Transverse colon (tissue), 4 donors: ENCODE results near the gene MT1E. TPM values are rescaled to one million over a fixed set of nuclear protein-coding genes. Genes with fewer than 3 reads are reported as not detected.

Source experiments
- DNase-seq: peaks from one replicate; pipeline ENCODE4 v3.0.0-alpha.2; 2019
- H3K27ac ChIP-seq, 4 donors: fragments of 200-600 bp; sonication (generic); 2 replicates each; pipeline ENCODE4 v1.5.1; 2016 to 2018; ENCODE audit warnings: inconsistent platforms in 4 of 4
- H3K27me3 ChIP-seq: fragments of 200-600 bp; sonication (generic); 2 replicates; pipeline ENCODE4 v1.5.1; 2017; ENCODE audit warnings: inconsistent platforms
- H3K36me3 ChIP-seq, 4 donors: fragments of 200-600 bp; sonication (generic); 2 replicates each; pipeline ENCODE4 v1.5.1; 2017 to 2019; ENCODE audit warnings: inconsistent platforms in 4 of 4
- H3K4me1 ChIP-seq, 4 donors: fragments of 200-600 bp; sonication (generic); 2 replicates each; pipeline ENCODE4 v1.5.1; 2017 to 2020; ENCODE audit warnings: inconsistent platforms in 4 of 4
- H3K4me3 ChIP-seq, 4 donors: fragments of 200-600 bp; sonication (generic); 1 replicate in 1 of 4; 2 replicates in 3 of 4; pipeline versions ENCODE4 v1.5.1 to v1.6.1; 2017 to 2019; ENCODE audit warnings: inconsistent platforms in 4 of 4
- H3K9me3 ChIP-seq, 2 donors: fragments of 200-600 bp; sonication (generic); 2 replicates each; pipeline ENCODE4 v1.5.1; 2017 to 2019; ENCODE audit warnings: inconsistent platforms in 2 of 2
- EP300 ChIP-seq: sonication (generic); formaldehyde crosslinking; IDR thresholded peaks from one replicate; pipeline ENCODE4 v1.6.1; 2017; ENCODE audit warnings: antibody characterized with exemption, low read depth
- POLR2A ChIP-seq: fragments of 450-650 bp; IDR thresholded peaks from one replicate; pipeline ENCODE4 v1.6.1; 2016; ENCODE audit warnings: antibody characterized with exemption, mild to moderate bottlenecking, moderate library complexity
- POLR2AphosphoS5 ChIP-seq, 3 donors: sonication (generic); formaldehyde crosslinking; IDR thresholded peaks; one replicate each; pipeline ENCODE4 v1.6.1; 2016; ENCODE audit warnings: antibody characterized with exemption in 3 of 3
- WGBS, 2 donors: methylation state at CpG; one replicate each; pipeline ENCODE4 v1.1.5; 2018; ENCODE audit warnings: low coverage in 1 of 2; 5-methylcytosine and 5-hydroxymethylcytosine counted together
- in situ Hi-C, 4 donors: fragments of 200-750 bp; cut with MboI; loops; one replicate each; pipeline versions ENCODE4 v1.15.0 to v1.15.1; 2017; ENCODE audit warnings: low sequenced_read_pairs in 3 of 4, low pct_ligation_motif_present in 1 of 4, low pct_unique_long_range_greater_than_20kb in 1 of 4
- intact Hi-C: fragments of 100-400 bp; cut with DNase I; formaldehyde crosslinking; loops from one replicate; pipeline ENCODE4 v1.15.1; 2023; ENCODE audit warnings: low total_unique reads
- total RNA-seq, 4 donors: library from RNA; depleted of rRNA; stranded (reverse); fragments of >200 nt; gene quantifications; one replicate each; pipeline ENCODE4 v1.1.0, GENCODE V29; 2016
- TF ChIP-seq, protein P1 (sequence below), 5 experiments: fragments of 200-600 bp in 3 of 5; fragments of 450-650 bp in 2 of 5; sonication (generic) in 3 of 5; IDR thresholded peaks; 1 replicate in 2 of 5; 2 replicates in 3 of 5; pipeline ENCODE4 v1.5.1; 2016 to 2017; ENCODE audit warnings: antibody characterized with exemption in 5 of 5, inconsistent platforms in 3 of 5, mild to moderate bottlenecking in 2 of 5, moderate library complexity in 1 of 5

The MT1E gene
- total RNA-seq, 4 donors from 2014 or later, result 109 to 1,058 (median 257) TPM

DNA sequence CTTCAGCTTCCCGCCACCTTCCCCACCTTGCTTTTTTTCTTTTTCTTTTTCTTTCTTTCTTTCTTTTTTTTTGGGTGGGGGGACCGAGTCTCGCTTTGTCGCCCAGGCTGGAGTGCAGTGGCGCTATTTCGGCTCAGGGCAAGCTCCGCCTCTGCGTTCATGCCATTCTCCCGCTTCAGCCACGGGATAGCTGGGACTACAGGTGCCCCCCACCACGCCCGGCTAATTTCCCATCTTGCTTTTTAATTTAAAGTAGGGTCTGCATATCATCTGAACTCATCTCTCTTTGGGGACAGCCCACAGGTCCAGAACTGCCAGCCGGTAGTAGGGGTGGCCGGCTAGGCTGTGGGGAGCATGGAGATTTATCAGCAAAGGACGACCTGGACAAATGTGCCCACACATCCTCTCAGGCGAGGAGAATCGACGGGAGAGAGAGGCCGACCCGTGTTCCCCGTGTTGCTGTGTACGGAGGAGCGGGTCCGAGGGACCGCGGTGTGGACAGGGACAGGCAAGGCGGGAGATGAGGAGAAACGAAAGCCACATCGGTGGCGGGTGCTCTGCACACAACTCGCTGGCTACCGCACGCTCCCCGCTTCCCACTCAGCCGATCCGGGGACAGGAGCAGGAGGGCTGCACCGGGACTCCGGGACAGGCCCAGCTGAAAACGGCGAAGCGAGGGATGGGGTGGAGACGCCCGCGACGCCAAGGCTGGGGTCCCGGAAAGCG lies 9.3 kb downstream of the MT1E start:
- intact Hi-C loops, result no loop called here

DNA sequence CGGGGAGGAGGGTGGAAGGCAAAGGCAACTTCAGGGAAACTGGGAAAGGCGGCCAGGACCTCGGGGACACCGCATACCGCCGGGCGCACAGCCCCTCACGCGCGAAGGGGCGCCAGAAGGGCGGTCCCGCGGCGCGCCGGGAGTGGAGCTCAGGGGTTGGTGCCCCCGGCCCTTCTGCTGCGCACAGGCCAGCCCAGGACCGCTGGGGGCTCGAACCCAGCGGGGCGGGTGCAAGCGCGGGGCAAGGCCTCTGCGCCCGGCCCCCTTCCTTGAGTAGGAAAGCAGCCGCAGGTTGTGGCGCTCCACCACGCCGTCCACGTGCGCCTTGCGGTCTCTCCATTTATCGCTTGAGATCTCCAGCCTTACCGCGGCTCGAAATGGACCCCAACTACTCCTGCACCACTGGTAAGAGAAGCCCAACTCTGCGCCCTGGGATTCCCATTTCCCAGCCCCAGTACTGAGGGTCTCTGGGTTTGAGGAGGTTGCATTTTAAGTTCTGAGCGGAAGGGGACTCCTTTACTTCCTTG lies 9.9 kb downstream of the MT1E start:
- no peaks in the 10 kb centered on the region for H3K36me3 ChIP-seq
- TF ChIP-seq EP300 (no peak), POLR2AphosphoS5 (IDR thresholded peaks at IDR 0.05) (no peak), POLR2A (no peak)
- TF ChIP-seq, protein P1, sequence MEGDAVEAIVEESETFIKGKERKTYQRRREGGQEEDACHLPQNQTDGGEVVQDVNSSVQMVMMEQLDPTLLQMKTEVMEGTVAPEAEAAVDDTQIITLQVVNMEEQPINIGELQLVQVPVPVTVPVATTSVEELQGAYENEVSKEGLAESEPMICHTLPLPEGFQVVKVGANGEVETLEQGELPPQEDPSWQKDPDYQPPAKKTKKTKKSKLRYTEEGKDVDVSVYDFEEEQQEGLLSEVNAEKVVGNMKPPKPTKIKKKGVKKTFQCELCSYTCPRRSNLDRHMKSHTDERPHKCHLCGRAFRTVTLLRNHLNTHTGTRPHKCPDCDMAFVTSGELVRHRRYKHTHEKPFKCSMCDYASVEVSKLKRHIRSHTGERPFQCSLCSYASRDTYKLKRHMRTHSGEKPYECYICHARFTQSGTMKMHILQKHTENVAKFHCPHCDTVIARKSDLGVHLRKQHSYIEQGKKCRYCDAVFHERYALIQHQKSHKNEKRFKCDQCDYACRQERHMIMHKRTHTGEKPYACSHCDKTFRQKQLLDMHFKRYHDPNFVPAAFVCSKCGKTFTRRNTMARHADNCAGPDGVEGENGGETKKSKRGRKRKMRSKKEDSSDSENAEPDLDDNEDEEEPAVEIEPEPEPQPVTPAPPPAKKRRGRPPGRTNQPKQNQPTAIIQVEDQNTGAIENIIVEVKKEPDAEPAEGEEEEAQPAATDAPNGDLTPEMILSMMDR (IDR thresholded peaks at IDR 0.05), result no peak
- no peak overlapping the region for H3K27ac ChIP-seq
- peaks cover 84% of the 10 kb centered on the region for H3K27me3 ChIP-seq
- intact Hi-C loops, result no loop called here
- H3K9me3 ChIP-seq, result no peaks in the 10 kb centered on the region
- no peak for DNase-seq
- H3K4me3 ChIP-seq, result peak overlapping the region in 1 of 4 donors; percentile 27
- 28 to 57% methylated on average over 7 to 40 of the region's 40 CpGs for WGBS, 2 donors
- peaks cover 14 to 44% (median 29%) of the 10 kb centered on the region in 4 donors for H3K4me1 ChIP-seq
- in situ Hi-C loops, result no loop called here

More for the DNA sequence above, 9.3 kb downstream of the MT1E start:
- Histone ChIP-seq H3K36me3 (no peaks in the 10 kb centered on the region), H3K4me1 (peaks cover 14 to 44% (median 29%) of the 10 kb centered on the region in 4 donors), H3K9me3 (no peaks in the 10 kb centered on the region), H3K4me3 (peak overlapping the region in 1 of 4 donors; percentile 27), H3K27me3 (peaks cover 81% of the 10 kb centered on the region), H3K27ac (no peak overlapping the region)
- in situ Hi-C loops, result no loop called here
- WGBS, 2 donors, result 43 to 62% methylated on average over 7 to 45 of the region's 47 CpGs
- DNase-seq, result no peak
- TF ChIP-seq, protein P1 (IDR thresholded peaks at IDR 0.05), result no peak
- TF ChIP-seq POLR2A (no peak), POLR2AphosphoS5 (IDR thresholded peaks at IDR 0.05) (no peak), EP300 (no peak)

DNA sequence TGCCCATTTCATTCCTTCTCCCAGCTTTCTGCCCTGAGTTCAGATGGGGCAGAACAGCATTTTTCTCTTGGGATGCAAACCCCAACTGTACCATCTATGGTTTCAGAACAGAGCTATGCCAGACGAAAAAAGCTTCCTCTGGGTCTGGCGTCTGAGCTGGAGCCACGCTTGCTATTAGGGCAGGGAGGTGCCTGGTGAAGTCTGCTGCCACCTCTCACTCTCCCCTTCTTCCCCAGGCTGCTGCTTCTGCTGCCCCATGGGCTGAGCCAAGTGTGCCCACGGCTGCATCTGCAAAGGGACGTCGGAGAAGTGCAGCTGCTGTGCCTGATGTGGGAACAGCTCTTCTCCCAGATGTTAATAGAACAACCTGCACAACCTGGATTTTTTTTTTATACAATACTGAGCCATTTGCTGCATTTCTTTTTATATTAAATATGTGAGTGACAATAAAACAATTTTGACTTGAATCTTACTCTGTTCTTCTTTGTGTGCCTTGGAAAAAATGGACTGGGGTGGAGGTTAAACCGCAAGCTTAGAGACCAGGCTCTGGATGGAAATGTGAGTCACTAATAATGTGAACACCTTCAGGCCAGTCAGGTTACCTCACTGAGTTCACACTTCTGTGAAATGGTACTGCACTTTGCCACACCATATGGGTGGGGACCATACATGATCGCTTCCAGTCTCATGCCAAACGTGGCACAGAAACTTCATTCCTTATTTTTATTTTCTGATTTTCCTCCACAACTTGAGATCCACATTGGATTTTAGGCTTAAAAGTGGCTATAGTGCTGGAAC lies 11.2 kb downstream of the MT1E start:
- intact Hi-C loops, result no loop called here
- TF ChIP-seq, protein P1 (IDR thresholded peaks at IDR 0.05), result no peak
- TF ChIP-seq POLR2AphosphoS5 (IDR thresholded peaks at IDR 0.05), result no peak
- no peak for TF ChIP-seq EP300
- no peak for TF ChIP-seq POLR2A
- in situ Hi-C loops, result no loop called here
- DNase-seq, result no peak
- H3K27me3 ChIP-seq, result peaks cover 84% of the 10 kb centered on the region
- H3K27ac ChIP-seq, result no peak overlapping the region
- H3K36me3 ChIP-seq, result no peaks in the 10 kb centered on the region
- H3K4me3 ChIP-seq, result no peak overlapping the region
- H3K9me3 ChIP-seq, result no peaks in the 10 kb centered on the region
- 47 to 57% methylated on average over 3 to 9 of the region's 9 CpGs for WGBS, 2 donors
- H3K4me1 ChIP-seq, result peaks cover 14 to 42% (median 28%) of the 10 kb centered on the region in 4 donors
